Measurements from ENCODE around the gene DEFB113.
A peak's percentile ranks its signal among the peaks of the same experiment; 100 is the strongest.
"Not testable (repeated sequence)": the region's sequence is repeated elsewhere in the genome, so short reads cannot be mapped to it uniquely, and the experiment has no call there.

DEFB113 gene

GRCh38 chr6:49969605-49970004, at the start of gene DEFB113:
DEFB113 (minus strand) TSS chr6:49969625; CDS start chr6:49969625, 0 bp downstream.
- no peak for DNase-seq

- DNase-seq: no peak
These were observed 38.4 kb upstream of the DEFB113 start for GRCh38 chr6:50007819-50008218.

- no peak for DNase-seq
These were observed 33.7 kb upstream of the DEFB113 start for GRCh38 chr6:50003139-50003538.

- no peak for DNase-seq
These were observed 25.9 kb upstream of the DEFB113 start for GRCh38 chr6:49995278-49995677.

- no peak for DNase-seq
These were observed 19.5 kb upstream of the DEFB113 start for GRCh38 chr6:49988900-49989299.

GRCh38 chr6:49987749-49988148, 18.3 kb upstream of the DEFB113 start:
- DNase-seq: no peak

- no peak for DNase-seq
These were observed 17.1 kb upstream of the DEFB113 start for GRCh38 chr6:49986551-49986950.

GRCh38 chr6:49982046-49982445, 12.6 kb upstream of the DEFB113 start:
- no peak for DNase-seq

GRCh38 chr6:49980898-49981297, 11.5 kb upstream of the DEFB113 start:
- DNase-seq: no peak

- no peak for DNase-seq
These were observed 10.2 kb upstream of the DEFB113 start for GRCh38 chr6:49979584-49979983.

GRCh38 chr6:49978332-49979226, 9.2 kb upstream of the DEFB113 start:
- DNase-seq: no peak

- DNase-seq: no peak
These were observed 2.6 kb downstream of the DEFB113 start for GRCh38 chr6:49966823-49967222.

- DNase-seq: no peak
These were observed 3.1 kb downstream of the DEFB113 start for GRCh38 chr6:49966334-49966733.

GRCh38 chr6:49964064-49964463, 5.4 kb downstream of the DEFB113 start, which contains the start of gene DEFB114:
DEFB114 (minus strand) TSS chr6:49964164; CDS start chr6:49964105, 59 bp downstream.
- no peak for DNase-seq

- no peak for DNase-seq
These were observed 11.2 kb downstream of the DEFB113 start for GRCh38 chr6:49958180-49958579.

GRCh38 chr6:49955847-49956246, 13.6 kb downstream of the DEFB113 start:
- DNase-seq: no peak

GRCh38 chr6:49951926-49952325, 17.5 kb downstream of the DEFB113 start:
- DNase-seq: no peak

- no peak for DNase-seq
These were observed 19.0 kb downstream of the DEFB113 start for GRCh38 chr6:49950415-49950751.

GRCh38 chr6:49949062-49949461, 20.4 kb downstream of the DEFB113 start:
- DNase-seq: no peak

GRCh38 chr6:49946835-49947234, 22.6 kb downstream of the DEFB113 start:
- DNase-seq: no peak

GRCh38 chr6:49944068-49944467, 25.4 kb downstream of the DEFB113 start:
- DNase-seq: not testable (repeated sequence)

GRCh38 chr6:49939993-49940498, 29.4 kb downstream of the DEFB113 start:
- peak; percentile 64 for DNase-seq

- DNase-seq: no peak
These were observed 31.6 kb downstream of the DEFB113 start for GRCh38 chr6:49937811-49938210.

GRCh38 chr6:49937017-49937416, 32.4 kb downstream of the DEFB113 start:
- no peak for DNase-seq

GRCh38 chr6:49935387-49935786, 34.0 kb downstream of the DEFB113 start:
- DNase-seq: no peak

All from hematopoietic multipotent progenitor cell treated with erythropoietin and hydrocortisone succinate and interleukin-3 and kit ligand, for 8 days (in vitro differentiated cells).